Effector memory CD4-positive, alpha-beta T cell (primary cell): ENCODE data around the gene TMEM258.

Experiments
- DNase-seq, 3 donors: peaks; one replicate each; pipeline ENCODE4 v3.0.0-alpha.2; 2020
- H3K27ac ChIP-seq: 2 replicates; pipeline ENCODE4 v1.7.0; 2013; ENCODE audit warnings: mild to moderate bottlenecking, low read length, moderate library complexity; ENCODE audit not compliant: insufficient read depth, poor library complexity, severe bottlenecking
- H3K27me3 ChIP-seq: replicated peaks from 2 replicates; pipeline ENCODE4 v1.7.0; 2013; ENCODE audit warnings: mild to moderate bottlenecking, low read length; ENCODE audit not compliant: insufficient read depth, control insufficient read depth, poor library complexity, severe bottlenecking
- H3K36me3 ChIP-seq: 2 replicates; pipeline ENCODE4 v1.7.0; 2013; ENCODE audit warnings: mild to moderate bottlenecking, low read length, moderate library complexity; ENCODE audit not compliant: control insufficient read depth, insufficient read depth
- H3K4me1 ChIP-seq: 2 replicates; pipeline ENCODE4 v1.7.0; 2013; ENCODE audit warnings: low read length, mild to moderate bottlenecking; ENCODE audit not compliant: control insufficient read depth, insufficient read depth, poor library complexity, severe bottlenecking
- H3K4me3 ChIP-seq: 2 replicates; pipeline ENCODE4 v1.7.0; 2013; ENCODE audit warnings: low read length, low read depth, mild to moderate bottlenecking; ENCODE audit not compliant: insufficient read depth, poor library complexity, severe bottlenecking
- H3K9me3 ChIP-seq: 2 replicates; pipeline ENCODE4 v1.7.0; 2013; ENCODE audit warnings: mild to moderate bottlenecking, low read length, moderate library complexity; ENCODE audit not compliant: control insufficient read depth

TMEM258 gene

GRCh38 chr11:61742391-61742790, 50.0 kb downstream of the TMEM258 start:
- Histone ChIP-seq H3K4me1 (no peaks in the 10 kb centered on the region), H3K9me3 (no peaks in the 10 kb centered on the region), H3K27ac (no peak overlapping the region), H3K4me3 (no peak overlapping the region), H3K27me3 (no peaks in the 10 kb centered on the region), H3K36me3 (no peaks in the 10 kb centered on the region)
- no peak for DNase-seq

GRCh38 chr11:61739966-61740365, 52.4 kb downstream of the TMEM258 start:
- Histone ChIP-seq H3K36me3 (no peaks in the 10 kb centered on the region), H3K4me1 (no peaks in the 10 kb centered on the region), H3K27me3 (no peaks in the 10 kb centered on the region), H3K27ac (no peak overlapping the region), H3K9me3 (no peaks in the 10 kb centered on the region), H3K4me3 (no peak overlapping the region)
- DNase-seq = no peak

- no peak overlapping the region for H3K4me3 ChIP-seq
- H3K4me1 ChIP-seq = no peaks in the 10 kb centered on the region
- H3K27me3 ChIP-seq = no peaks in the 10 kb centered on the region
- no peaks in the 10 kb centered on the region for H3K9me3 ChIP-seq
- H3K36me3 ChIP-seq = no peaks in the 10 kb centered on the region
- no peak overlapping the region for H3K27ac ChIP-seq
- no peak for DNase-seq
Observed at GRCh38 chr11:61739413-61739812, 53.0 kb downstream of the TMEM258 start.
